ENCODE measurements around the gene CACNG1. TPM values are rescaled to one million over a fixed set of nuclear protein-coding genes. Genes with fewer than 3 reads are reported as not detected.

Gene CACNG1
- total RNA-seq, 1 experiment from 2014 or later, result not detected

GRCh38 chr17:67017910-67018309 lies 26.4 kb upstream of the CACNG1 start:
- Histone ChIP-seq H3K27ac (ENCODE audit: low read depth, low read length, poor library complexity, severe bottlenecking) (no peak overlapping the region), H3K36me3 (ENCODE audit: insufficient read depth, low read length, poor library complexity, severe bottlenecking) (no peaks in the 10 kb centered on the region), H3K4me3 (ENCODE audit: low read depth, low read length, poor library complexity, severe bottlenecking) (no peak overlapping the region), H3K9me3 (ENCODE audit: low read depth, low read length, poor library complexity, severe bottlenecking) (no peaks in the 10 kb centered on the region), H3K27me3 (replicated peaks; ENCODE audit: insufficient read depth, low read depth, low read length, poor library complexity) (no peaks in the 10 kb centered on the region), H3K4me1 (ENCODE audit: insufficient read depth, low read length, poor library complexity, severe bottlenecking) (no peaks in the 10 kb centered on the region)
- ChIA-PET CTCF (no interaction called here), POLR2A (ENCODE audit: low non-redundant PET) (no interaction called here)
- intact Hi-C loops (cut with micrococcal nuclease; ENCODE audit: unreplicated experiment), result no loop called here
- TF ChIP-seq EZH2 (IDR thresholded peaks at IDR 0.05; ENCODE audit: borderline replicate concordance, low read depth, low read length, poor library complexity, severe bottlenecking) (no peak), CTCF (conservative IDR thresholded peaks at IDR 0.05; ENCODE audit: low read depth, low read length) (no peak)
- no peak for DNase-seq (ENCODE audit: low spot score)
- no TSS peak for BruUV-seq (replicated peaks)

GRCh38 chr17:67018471-67019434 lies 25.6 kb upstream of the CACNG1 start:
- ChIA-PET POLR2A (ENCODE audit: low non-redundant PET) (no interaction called here), CTCF (no interaction called here)
- no peak for DNase-seq (ENCODE audit: low spot score)
- H3K4me1 ChIP-seq (ENCODE audit: insufficient read depth, low read length, poor library complexity, severe bottlenecking), result no peaks in the 10 kb centered on the region
- no TSS peak for BruUV-seq (replicated peaks)
- H3K4me3 ChIP-seq (ENCODE audit: low read depth, low read length, poor library complexity, severe bottlenecking), result no peak overlapping the region
- no peaks in the 10 kb centered on the region for H3K9me3 ChIP-seq (ENCODE audit: low read depth, low read length, poor library complexity, severe bottlenecking)
- intact Hi-C loops (cut with micrococcal nuclease; ENCODE audit: unreplicated experiment), result no loop called here
- H3K27me3 ChIP-seq (replicated peaks; ENCODE audit: insufficient read depth, low read depth, low read length, poor library complexity), result no peaks in the 10 kb centered on the region
- H3K27ac ChIP-seq (ENCODE audit: low read depth, low read length, poor library complexity, severe bottlenecking), result no peak overlapping the region
- TF ChIP-seq CTCF (conservative IDR thresholded peaks at IDR 0.05; ENCODE audit: low read depth, low read length), result no peak
- no peak for TF ChIP-seq EZH2 (IDR thresholded peaks at IDR 0.05; ENCODE audit: borderline replicate concordance, low read depth, low read length, poor library complexity, severe bottlenecking)
- H3K36me3 ChIP-seq (ENCODE audit: insufficient read depth, low read length, poor library complexity, severe bottlenecking), result no peaks in the 10 kb centered on the region

- Histone ChIP-seq H3K4me3 (ENCODE audit: low read depth, low read length, poor library complexity, severe bottlenecking) (no peak overlapping the region), H3K9me3 (ENCODE audit: low read depth, low read length, poor library complexity, severe bottlenecking) (no peaks in the 10 kb centered on the region), H3K27ac (ENCODE audit: low read depth, low read length, poor library complexity, severe bottlenecking) (no peak overlapping the region), H3K4me1 (ENCODE audit: insufficient read depth, low read length, poor library complexity, severe bottlenecking) (no peaks in the 10 kb centered on the region), H3K27me3 (replicated peaks; ENCODE audit: insufficient read depth, low read depth, low read length, poor library complexity) (no peaks in the 10 kb centered on the region), H3K36me3 (ENCODE audit: insufficient read depth, low read length, poor library complexity, severe bottlenecking) (no peaks in the 10 kb centered on the region)
- TF ChIP-seq EZH2 (IDR thresholded peaks at IDR 0.05; ENCODE audit: borderline replicate concordance, low read depth, low read length, poor library complexity, severe bottlenecking) (no peak), CTCF (conservative IDR thresholded peaks at IDR 0.05; ENCODE audit: low read depth, low read length) (no peak)
- CTCF ChIA-PET, result no interaction called here
- intact Hi-C loops (cut with micrococcal nuclease; ENCODE audit: unreplicated experiment), result loop anchor here (5.0 kb wide), 1 partner anchor 38 kb away; no protein-coding TSS in a partner anchor
- BruUV-seq (replicated peaks), result no TSS peak
- no peak for DNase-seq (ENCODE audit: low spot score)
- POLR2A ChIA-PET (ENCODE audit: low non-redundant PET), result no interaction called here
These were observed 24.5 kb upstream of the CACNG1 start for GRCh38 chr17:67019809-67020208.
